ENCODE data around the gene FAM171A1. TPM values are rescaled to one million over a fixed set of nuclear protein-coding genes. Genes with fewer than 3 reads are reported as not detected.
"Not testable (repeated sequence)": the region's sequence is repeated elsewhere in the genome, so short reads cannot be mapped to it uniquely, and the experiment has no call there.

The FAM171A1 gene
- total and polyA plus RNA-seq, 2 donors (not counting 1 experiment from before 2014, with no cell fraction given): 0.09 TPM; not detected in 1

GRCh38 chr10:15411010-15411409 lies 39.9 kb upstream of the FAM171A1 start:
- Mint-ChIP-seq H3K9me3 (ENCODE audit: insufficient read depth) (no peaks in the 10 kb centered on the region), H3K4me1 (no peaks in the 10 kb centered on the region), H3K4me3 (no peak overlapping the region), H3K27me3 (peaks cover 14% of the 10 kb centered on the region), H3K27ac (no peak overlapping the region)
- Histone ChIP-seq H3K4me1 (ENCODE audit: control insufficient read depth in 2 of 2, insufficient read depth in 2 of 2, low read length in 2 of 2) (no peaks in the 10 kb centered on the region), H4K20me1 (ENCODE audit: control insufficient read depth, insufficient read depth, low read length, poor library complexity, severe bottlenecking) (no peaks in the 10 kb centered on the region), H3K36me3 (replicated peaks in 1 of 2; ENCODE audit: control extremely low read depth in 1 of 2, control insufficient read depth in 1 of 2, extremely low read depth in 1 of 2, insufficient read depth in 2 of 2, low read length in 1 of 2) (no peaks in the 10 kb centered on the region), H2AFZ (ENCODE audit: insufficient read depth, low read depth, low read length, poor library complexity, severe bottlenecking) (no peak overlapping the region), H3K4me3 (ENCODE audit: control extremely low read depth in 1 of 5, extremely low read depth in 1 of 5, insufficient read depth in 1 of 5, low read depth in 2 of 5, low read length in 4 of 5) (no peak overlapping the region), H3K79me2 (ENCODE audit: control insufficient read depth, insufficient read depth, low read length) (no peaks in the 10 kb centered on the region), H3K9me3 (ENCODE audit: control extremely low read depth in 1 of 3, control insufficient read depth in 2 of 3, insufficient read depth in 1 of 3, low read length in 2 of 3) (peaks cover 0 to 2% (median 0%) of the 10 kb centered on the region in 3 donors), H3K4me2 (replicated peaks; ENCODE audit: low read depth, low read length, poor library complexity, severe bottlenecking) (no peak overlapping the region), H3K9ac (ENCODE audit: low read length) (no peak overlapping the region), H3K27me3 (replicated peaks in 1 of 4; ENCODE audit: control extremely low read depth in 1 of 4, control insufficient read depth in 3 of 4, insufficient read depth in 4 of 4, low read length in 3 of 4) (no peaks in the 10 kb centered on the region), H3K27ac (ENCODE audit: low read length in 2 of 2) (no peak overlapping the region)
- ChIA-PET CTCF (interaction anchor here (1.0 kb wide), 1 partner anchor 9 kb away, joined by 5 read pairs; no protein-coding TSS in a partner anchor), POLR2A (no interaction called here)
- TF ChIP-seq, protein P1, sequence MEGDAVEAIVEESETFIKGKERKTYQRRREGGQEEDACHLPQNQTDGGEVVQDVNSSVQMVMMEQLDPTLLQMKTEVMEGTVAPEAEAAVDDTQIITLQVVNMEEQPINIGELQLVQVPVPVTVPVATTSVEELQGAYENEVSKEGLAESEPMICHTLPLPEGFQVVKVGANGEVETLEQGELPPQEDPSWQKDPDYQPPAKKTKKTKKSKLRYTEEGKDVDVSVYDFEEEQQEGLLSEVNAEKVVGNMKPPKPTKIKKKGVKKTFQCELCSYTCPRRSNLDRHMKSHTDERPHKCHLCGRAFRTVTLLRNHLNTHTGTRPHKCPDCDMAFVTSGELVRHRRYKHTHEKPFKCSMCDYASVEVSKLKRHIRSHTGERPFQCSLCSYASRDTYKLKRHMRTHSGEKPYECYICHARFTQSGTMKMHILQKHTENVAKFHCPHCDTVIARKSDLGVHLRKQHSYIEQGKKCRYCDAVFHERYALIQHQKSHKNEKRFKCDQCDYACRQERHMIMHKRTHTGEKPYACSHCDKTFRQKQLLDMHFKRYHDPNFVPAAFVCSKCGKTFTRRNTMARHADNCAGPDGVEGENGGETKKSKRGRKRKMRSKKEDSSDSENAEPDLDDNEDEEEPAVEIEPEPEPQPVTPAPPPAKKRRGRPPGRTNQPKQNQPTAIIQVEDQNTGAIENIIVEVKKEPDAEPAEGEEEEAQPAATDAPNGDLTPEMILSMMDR (IDR thresholded peaks at IDR 0.05): no peak
- no peak for TF ChIP-seq EZH2 (IDR thresholded peaks at IDR 0.05; ENCODE audit: borderline replicate concordance, insufficient read depth, low read depth, low read length, poor library complexity, severe bottlenecking)
- ATAC-seq (ENCODE audit: low read depth): no peak
- no peak for DNase-seq
- 100% methylated on average over 2 of the region's 4 CpGs for WGBS (ENCODE audit: insufficient coverage)
- intact Hi-C loops (cut with micrococcal nuclease): no loop called here

DNA sequence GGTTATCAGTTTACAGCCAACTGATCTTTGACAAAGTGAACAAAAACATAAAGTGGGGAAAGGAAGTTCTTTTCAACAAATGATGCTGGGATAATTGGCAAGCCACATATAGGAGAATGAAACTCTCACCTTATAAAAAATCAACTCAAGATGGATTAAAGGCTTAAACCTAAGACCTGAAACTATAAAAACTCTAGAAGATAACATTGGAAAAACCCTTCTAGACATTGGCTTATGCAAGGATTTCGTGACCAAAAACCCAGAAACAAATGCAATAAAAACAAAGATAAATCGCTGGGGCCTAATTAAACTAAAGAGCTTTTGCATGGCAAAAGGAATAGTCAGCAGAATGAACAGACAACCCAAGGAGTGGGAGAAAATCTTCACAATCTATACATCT lies 38.3 kb upstream of the FAM171A1 start:
- CTCF ChIA-PET; H3K27ac Mint-ChIP-seq; H4K20me1 ChIP-seq (ENCODE audit: control insufficient read depth, insufficient read depth, low read length, poor library complexity, severe bottlenecking); H3K9me3 Mint-ChIP-seq (ENCODE audit: insufficient read depth); H3K79me2 ChIP-seq (ENCODE audit: control insufficient read depth, insufficient read depth, low read length); H3K4me1 ChIP-seq (ENCODE audit: control insufficient read depth in 2 of 2, insufficient read depth in 2 of 2, low read length in 2 of 2); DNase-seq; POLR2A ChIA-PET; H3K4me3 ChIP-seq (ENCODE audit: control extremely low read depth in 1 of 5, extremely low read depth in 1 of 5, insufficient read depth in 1 of 5, low read depth in 2 of 5, low read length in 4 of 5); ATAC-seq (ENCODE audit: low read depth); H3K4me2 ChIP-seq (replicated peaks; ENCODE audit: low read depth, low read length, poor library complexity, severe bottlenecking); H2AFZ ChIP-seq (ENCODE audit: insufficient read depth, low read depth, low read length, poor library complexity, severe bottlenecking); H3K36me3 ChIP-seq (replicated peaks in 1 of 2; ENCODE audit: control extremely low read depth in 1 of 2, control insufficient read depth in 1 of 2, extremely low read depth in 1 of 2, insufficient read depth in 2 of 2, low read length in 1 of 2); H3K4me1 Mint-ChIP-seq; intact Hi-C loops (cut with micrococcal nuclease); H3K9ac ChIP-seq (ENCODE audit: low read length); H3K4me3 Mint-ChIP-seq; H3K27ac ChIP-seq (ENCODE audit: low read length in 2 of 2); H3K9me3 ChIP-seq (ENCODE audit: control extremely low read depth in 1 of 3, control insufficient read depth in 2 of 3, insufficient read depth in 1 of 3, low read length in 2 of 3); H3K27me3 ChIP-seq (replicated peaks in 1 of 4; ENCODE audit: control extremely low read depth in 1 of 4, control insufficient read depth in 3 of 4, insufficient read depth in 4 of 4, low read length in 3 of 4): not testable (repeated sequence)
- no CpG with 5 or more reads among the region's 2 CpGs for WGBS (ENCODE audit: insufficient coverage)
- H3K27me3 Mint-ChIP-seq: peaks cover 14% of the 10 kb centered on the region
